Measurements from ENCODE around the gene HORMAD2. TPM values are rescaled to one million over a fixed set of nuclear protein-coding genes. Genes with fewer than 3 reads are reported as not detected.
A peak's percentile ranks its signal among the peaks of the same experiment; 100 is the strongest.

Gene HORMAD2, protein sequence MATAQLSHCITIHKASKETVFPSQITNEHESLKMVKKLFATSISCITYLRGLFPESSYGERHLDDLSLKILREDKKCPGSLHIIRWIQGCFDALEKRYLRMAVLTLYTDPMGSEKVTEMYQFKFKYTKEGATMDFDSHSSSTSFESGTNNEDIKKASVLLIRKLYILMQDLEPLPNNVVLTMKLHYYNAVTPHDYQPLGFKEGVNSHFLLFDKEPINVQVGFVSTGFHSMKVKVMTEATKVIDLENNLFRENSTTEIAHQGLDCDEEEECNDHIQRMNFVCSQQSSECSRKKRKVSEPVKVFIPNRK
- not detected in 2 replicates for total RNA-seq (2011; cell fraction: chromatin; rRNA removed; ENCODE audit: low replicate concordance)
- not detected in 2 replicates for total RNA-seq (2011; cell fraction: nucleolus; rRNA removed)
- total RNA-seq (2011; cell fraction: nucleoplasm; rRNA removed), result not detected in 2 replicates
- total RNA-seq (2014; rRNA removed) (not detected in 2 replicates), total RNA-seq (2014; rRNA removed; fragmentation: Illumina TruSeq; extraction: Trizol) (not detected in 2 replicates), total RNA-seq (2015; rRNA removed; fragmentation: Illumina TruSeq; extraction: Trizol) (not detected in 2 replicates), total RNA-seq (2021) (not detected in 2 replicates), polyA plus RNA-seq (2011; rRNA removed) (not detected in 2 replicates), polyA plus RNA-seq (2014; fragmentation: Illumina TruSeq; extraction: Trizol) (not detected in 2 replicates), polyA plus RNA-seq (2014; fragmentation: Nextera tagmentation; extraction: Ambion mirVana) (not detected), polyA plus RNA-seq (2014; rRNA removed) (not detected in 2 replicates), polyA minus RNA-seq (2011; rRNA and poly(A)+ RNA removed) (not detected in 2 replicates), Bru-seq, nascent RNA (percentile 1 among the genes with signal in this experiment), BruChase-seq, experiment 1, labeled RNA remaining after a 2-hour chase (percentile 6 among the genes with signal in this experiment), BruChase-seq, experiment 2, labeled RNA remaining after a 6-hour chase (percentile 4 among the genes with signal in this experiment)
- not detected in 2 replicates for polyA plus RNA-seq (2011; cell fraction: cytosol; rRNA removed)
- polyA plus RNA-seq (2011; cell fraction: nucleus; rRNA removed), result not detected in 2 replicates
- not detected in 2 replicates for polyA plus RNA-seq (2012)
- polyA minus RNA-seq (2011; cell fraction: cytosol; rRNA and poly(A)+ RNA removed), result not detected in 2 replicates
- not detected in 2 replicates for polyA minus RNA-seq (2011; cell fraction: nucleus; rRNA and poly(A)+ RNA removed)
- long read RNA-seq, experiment 1, result 0 reads
- long read RNA-seq, experiment 2, result 0 reads
- long read RNA-seq, experiment 3, result 0 reads

DNA sequence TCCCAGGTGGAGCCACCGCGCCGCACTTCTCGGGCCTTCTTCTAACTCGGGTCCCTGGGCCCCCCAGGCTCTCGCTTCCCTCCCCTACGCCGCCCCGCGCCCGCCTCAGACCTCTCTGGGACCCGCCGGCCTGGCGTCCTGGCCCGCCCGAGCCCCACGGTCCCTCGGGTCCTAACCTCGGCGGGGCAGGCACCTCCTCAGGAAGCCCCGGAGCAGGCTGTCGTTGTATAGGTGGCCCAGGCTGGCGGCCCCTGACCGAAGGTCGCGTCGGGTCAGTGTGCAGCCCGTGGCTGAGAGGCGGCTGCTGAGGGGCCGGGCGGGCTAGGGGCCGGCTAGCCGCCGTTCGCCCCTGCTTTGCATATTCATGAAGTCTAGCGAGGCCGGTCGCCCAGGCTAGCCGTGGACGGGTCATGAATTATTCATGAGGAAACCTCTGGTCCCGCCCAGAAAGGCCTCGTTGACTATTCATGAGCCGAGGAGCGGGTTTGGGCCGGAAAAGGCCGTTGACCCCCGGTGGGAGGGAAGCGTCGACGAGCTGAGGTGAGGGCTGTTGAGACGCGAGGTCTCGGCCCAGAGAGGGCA is at the start of gene HORMAD2:
Gene HORMAD2, plus strand, starts transcription at position 513 of the 582 bp plus-strand sequence. CDS start 13,489 bp downstream, outside the sequence.
- Histone ChIP-seq H4K20me1 (replicated peaks; ENCODE audit: control insufficient read depth, insufficient read depth, low read length) (no peaks in the 10 kb centered on the region), H3K36me3 (ENCODE audit: control insufficient read depth, insufficient read depth, low read length) (no peaks in the 10 kb centered on the region), H3K4me1 (replicated peaks in 1 of 2; ENCODE audit: control insufficient read depth in 2 of 2, insufficient read depth in 2 of 2, low read length in 2 of 2) (peaks cover 0 to 4% of the 10 kb centered on the region in 2 experiments; a peak in 2 of 5 replicates), H3K4me2 (ENCODE audit: insufficient read depth, low read length) (no peak within 1 kb of the TSS), H3K9ac (ENCODE audit: insufficient read depth in 1 of 2, low read depth in 2 of 2, low read length in 2 of 2) (no peak within 1 kb of the TSS), H3K9me3 (replicated peaks; ENCODE audit: control insufficient read depth, insufficient read depth, low read depth, low read length) (no peaks in the 10 kb centered on the region), H3K79me2 (ENCODE audit: control insufficient read depth, insufficient read depth, low read length) (no peaks in the 10 kb centered on the region), H3K4me3 (no peak within 1 kb of the TSS), H3K27me3 (ENCODE audit: control insufficient read depth in 2 of 2, insufficient read depth in 2 of 2, low read length in 2 of 2) (peaks cover 6 to 8% of the 10 kb centered on the region in 2 experiments; a peak in 4 of 5 replicates), H3K27ac (ENCODE audit: extremely low read depth, low read depth, low read length) (no peak within 1 kb of the TSS), H2AFZ (ENCODE audit: low read depth, low read length) (no peak within 1 kb of the TSS), H3K9me1 (ENCODE audit: control insufficient read depth, insufficient read depth, low read length) (no peaks in the 10 kb centered on the region)
- CTCF ChIA-PET (ENCODE audit: low intra/inter-chr PET ratio), result interaction anchor here (0.7 kb wide), 1 partner anchor 375 kb away, joined by 3 read pairs; no protein-coding TSS in a partner anchor
- ATAC-seq (no peak), FAIRE-seq (no peak), DNase-seq (ENCODE audit: extremely low read depth in 1 of 4, low spot score in 3 of 4) (no peak)
- intact Hi-C loops (cut with micrococcal nuclease), result no loop called here
- no TSS peak for BruUV-seq (replicated peaks)
- in situ Hi-C loops (cut with MboI), result loop anchor here (25.0 kb wide), 1 partner anchor 393 kb away; no protein-coding TSS in a partner anchor
- WGBS (ENCODE audit: insufficient coverage, low coverage, missing lambda C conversion rate), result 71% methylated on average over 6 of the region's 53 CpGs
- POLR2A ChIA-PET, result no interaction called here
- TF ChIP-seq ZNF324 (CRISPR knock-in tag; IDR thresholded peaks at IDR 0.05) (no peak), IFI16 (CRISPR knock-in tag; IDR thresholded peaks at IDR 0.05) (no peak)
- TF ChIP-seq, protein P1, sequence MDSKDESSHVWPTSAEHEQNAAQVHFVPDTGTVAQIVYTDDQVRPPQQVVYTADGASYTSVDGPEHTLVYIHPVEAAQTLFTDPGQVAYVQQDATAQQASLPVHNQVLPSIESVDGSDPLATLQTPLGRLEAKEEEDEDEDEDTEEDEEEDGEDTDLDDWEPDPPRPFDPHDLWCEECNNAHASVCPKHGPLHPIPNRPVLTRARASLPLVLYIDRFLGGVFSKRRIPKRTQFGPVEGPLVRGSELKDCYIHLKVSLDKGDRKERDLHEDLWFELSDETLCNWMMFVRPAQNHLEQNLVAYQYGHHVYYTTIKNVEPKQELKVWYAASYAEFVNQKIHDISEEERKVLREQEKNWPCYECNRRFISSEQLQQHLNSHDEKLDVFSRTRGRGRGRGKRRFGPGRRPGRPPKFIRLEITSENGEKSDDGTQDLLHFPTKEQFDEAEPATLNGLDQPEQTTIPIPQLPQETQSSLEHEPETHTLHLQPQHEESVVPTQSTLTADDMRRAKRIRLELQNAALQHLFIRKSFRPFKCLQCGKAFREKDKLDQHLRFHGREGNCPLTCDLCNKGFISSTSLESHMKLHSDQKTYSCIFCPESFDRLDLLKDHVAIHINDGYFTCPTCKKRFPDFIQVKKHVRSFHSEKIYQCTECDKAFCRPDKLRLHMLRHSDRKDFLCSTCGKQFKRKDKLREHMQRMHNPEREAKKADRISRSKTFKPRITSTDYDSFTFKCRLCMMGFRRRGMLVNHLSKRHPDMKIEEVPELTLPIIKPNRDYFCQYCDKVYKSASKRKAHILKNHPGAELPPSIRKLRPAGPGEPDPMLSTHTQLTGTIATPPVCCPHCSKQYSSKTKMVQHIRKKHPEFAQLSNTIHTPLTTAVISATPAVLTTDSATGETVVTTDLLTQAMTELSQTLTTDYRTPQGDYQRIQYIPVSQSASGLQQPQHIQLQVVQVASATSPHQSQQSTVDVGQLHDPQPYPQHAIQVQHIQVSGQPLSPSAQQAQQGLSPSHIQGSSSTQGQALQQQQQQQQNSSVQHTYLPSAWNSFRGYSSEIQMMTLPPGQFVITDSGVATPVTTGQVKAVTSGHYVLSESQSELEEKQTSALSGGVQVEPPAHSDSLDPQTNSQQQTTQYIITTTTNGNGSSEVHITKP (IDR thresholded peaks at IDR 0.05; ENCODE audit: partially characterized antibody), result no peak
- TF ChIP-seq, protein P2, sequence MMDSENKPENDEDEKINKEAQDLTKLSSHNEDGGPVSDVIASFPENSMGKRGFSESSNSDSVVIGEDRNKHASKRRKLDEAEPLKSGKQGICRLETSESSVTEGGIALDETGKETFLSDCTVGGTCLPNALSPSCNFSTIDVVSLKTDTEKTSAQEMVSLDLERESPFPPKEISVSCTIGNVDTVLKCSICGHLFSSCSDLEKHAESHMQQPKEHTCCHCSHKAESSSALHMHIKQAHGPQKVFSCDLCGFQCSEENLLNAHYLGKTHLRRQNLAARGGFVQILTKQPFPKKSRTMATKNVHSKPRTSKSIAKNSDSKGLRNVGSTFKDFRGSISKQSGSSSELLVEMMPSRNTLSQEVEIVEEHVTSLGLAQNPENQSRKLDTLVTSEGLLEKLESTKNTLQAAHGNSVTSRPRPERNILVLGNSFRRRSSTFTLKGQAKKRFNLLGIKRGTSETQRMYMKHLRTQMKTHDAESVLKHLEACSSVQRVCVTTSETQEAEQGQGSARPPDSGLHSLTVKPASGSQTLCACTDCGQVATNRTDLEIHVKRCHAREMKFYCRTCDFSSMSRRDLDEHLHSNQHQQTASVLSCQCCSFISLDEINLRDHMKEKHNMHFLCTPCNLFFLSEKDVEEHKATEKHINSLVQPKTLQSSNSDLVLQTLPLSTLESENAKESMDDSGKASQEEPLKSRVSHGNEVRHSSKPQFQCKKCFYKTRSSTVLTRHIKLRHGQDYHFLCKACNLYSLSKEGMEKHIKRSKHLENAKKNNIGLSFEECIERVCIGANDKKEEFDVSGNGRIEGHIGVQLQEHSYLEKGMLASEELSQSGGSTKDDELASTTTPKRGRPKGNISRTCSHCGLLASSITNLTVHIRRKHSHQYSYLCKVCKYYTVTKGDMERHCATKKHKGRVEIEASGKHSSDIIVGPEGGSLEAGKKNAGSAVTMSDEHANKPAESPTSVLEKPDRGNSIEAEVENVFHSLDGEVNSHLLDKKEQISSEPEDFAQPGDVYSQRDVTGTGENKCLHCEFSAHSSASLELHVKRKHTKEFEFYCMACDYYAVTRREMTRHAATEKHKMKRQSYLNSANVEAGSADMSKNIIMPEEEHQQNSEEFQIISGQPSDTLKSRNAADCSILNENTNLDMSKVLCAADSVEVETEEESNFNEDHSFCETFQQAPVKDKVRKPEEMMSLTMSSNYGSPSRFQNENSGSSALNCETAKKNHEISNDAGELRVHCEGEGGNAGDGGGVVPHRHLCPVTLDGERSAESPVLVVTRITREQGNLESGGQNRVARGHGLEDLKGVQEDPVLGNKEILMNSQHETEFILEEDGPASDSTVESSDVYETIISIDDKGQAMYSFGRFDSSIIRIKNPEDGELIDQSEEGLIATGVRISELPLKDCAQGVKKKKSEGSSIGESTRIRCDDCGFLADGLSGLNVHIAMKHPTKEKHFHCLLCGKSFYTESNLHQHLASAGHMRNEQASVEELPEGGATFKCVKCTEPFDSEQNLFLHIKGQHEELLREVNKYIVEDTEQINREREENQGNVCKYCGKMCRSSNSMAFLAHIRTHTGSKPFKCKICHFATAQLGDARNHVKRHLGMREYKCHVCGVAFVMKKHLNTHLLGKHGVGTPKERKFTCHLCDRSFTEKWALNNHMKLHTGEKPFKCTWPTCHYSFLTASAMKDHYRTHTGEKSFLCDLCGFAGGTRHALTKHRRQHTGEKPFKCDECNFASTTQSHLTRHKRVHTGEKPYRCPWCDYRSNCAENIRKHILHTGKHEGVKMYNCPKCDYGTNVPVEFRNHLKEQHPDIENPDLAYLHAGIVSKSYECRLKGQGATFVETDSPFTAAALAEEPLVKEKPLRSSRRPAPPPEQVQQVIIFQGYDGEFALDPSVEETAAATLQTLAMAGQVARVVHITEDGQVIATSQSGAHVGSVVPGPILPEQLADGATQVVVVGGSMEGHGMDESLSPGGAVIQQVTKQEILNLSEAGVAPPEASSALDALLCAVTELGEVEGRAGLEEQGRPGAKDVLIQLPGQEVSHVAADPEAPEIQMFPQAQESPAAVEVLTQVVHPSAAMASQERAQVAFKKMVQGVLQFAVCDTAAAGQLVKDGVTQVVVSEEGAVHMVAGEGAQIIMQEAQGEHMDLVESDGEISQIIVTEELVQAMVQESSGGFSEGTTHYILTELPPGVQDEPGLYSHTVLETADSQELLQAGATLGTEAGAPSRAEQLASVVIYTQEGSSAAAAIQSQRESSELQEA (IDR thresholded peaks at IDR 0.05; ENCODE audit: low read depth), result no peak
